ENCODE data around the gene LPP.

GRCh38 chr3:188861842-188862744 lies 708.1 kb downstream of the LPP start:
- TF ChIP-seq CTCF (IDR thresholded peaks at IDR 0.05) (no peak), POLR2A (IDR thresholded peaks at IDR 0.05) (no peak)
